ENCODE results near the gene COMMD6. TPM values are rescaled to one million over a fixed set of nuclear protein-coding genes. Genes with fewer than 3 reads are reported as not detected.

Gene COMMD6
- total and polyA plus RNA-seq, 2 of the 13 experiments (the other 11 are each of a cell fraction or from before 2014, with no cell fraction given), result 97.0 to 164 TPM

GRCh38 chr13:75480671-75481175, 56.9 kb downstream of the COMMD6 start (continued):
- TF ChIP-seq HMGXB4 (CRISPR knock-in tag; IDR thresholded peaks at IDR 0.05; ENCODE audit: borderline replicate concordance in 1 of 2, low read depth in 1 of 2) (peak in 1 of 2 experiments; percentile 18; a peak in 2 of 4 replicates), NONO (IDR thresholded peaks at IDR 0.05) (no peak), NONO (CRISPR knock-in tag; conservative IDR thresholded peaks at IDR 0.05) (peak; percentile 51; the same call in 1 of the 2 replicates), SNAI1 (CRISPR knock-in tag; IDR thresholded peaks at IDR 0.05; ENCODE audit: borderline replicate concordance) (peak; percentile 43; the same call in 1 of the 2 replicates), ZC3H13 (CRISPR knock-in tag; IDR thresholded peaks at IDR 0.05) (peak; percentile 64; the same call in 1 of the 2 replicates), HDAC2 (CRISPR knock-in tag; IDR thresholded peaks at IDR 0.05) (0 out of 2 replicates have a peak, but pooled peaks have one; percentile 17), MXD3 (CRISPR knock-in tag; IDR thresholded peaks at IDR 0.05) (peak; percentile 54; the same call in 1 of the 2 replicates), ADNP (CRISPR knock-in tag; IDR thresholded peaks at IDR 0.05) (no peak), MAX (IDR thresholded peaks at IDR 0.05) (peak; percentile 66), KDM5B (CRISPR knock-in tag; IDR thresholded peaks at IDR 0.05; ENCODE audit: borderline replicate concordance) (peak; percentile 70; the same call in 1 of the 2 replicates), MED8 (CRISPR knock-in tag; IDR thresholded peaks at IDR 0.05; ENCODE audit: insufficient replicate concordance) (no peak), ZNF124 (CRISPR knock-in tag; IDR thresholded peaks at IDR 0.05) (no peak), NFIC (IDR thresholded peaks at IDR 0.05; ENCODE audit: low read length) (peak; percentile 36; the same call in 1 of the 2 replicates), NFE2L2 (IDR thresholded peaks at IDR 0.05; ENCODE audit: low read length) (no peak), YY1 (IDR thresholded peaks at IDR 0.05; ENCODE audit: insufficient read depth, insufficient replicate concordance, low read depth, low read length) (peak; percentile 35), ZNF318 (CRISPR knock-in tag; IDR thresholded peaks at IDR 0.05) (no peak), KLF9 (CRISPR knock-in tag; IDR thresholded peaks at IDR 0.05; ENCODE audit: low read depth) (no peak)

Data from HepG2 (cell line).